Measurements from ENCODE around the gene SRGAP1. TPM values are rescaled to one million over a fixed set of nuclear protein-coding genes. Genes with fewer than 3 reads are reported as not detected.

Gene SRGAP1
- total and polyA plus RNA-seq, 2 of the 8 experiments (the other 6 are each of a cell fraction or from before 2014, with no cell fraction given): 3.2 to 7.3 TPM

DNA sequence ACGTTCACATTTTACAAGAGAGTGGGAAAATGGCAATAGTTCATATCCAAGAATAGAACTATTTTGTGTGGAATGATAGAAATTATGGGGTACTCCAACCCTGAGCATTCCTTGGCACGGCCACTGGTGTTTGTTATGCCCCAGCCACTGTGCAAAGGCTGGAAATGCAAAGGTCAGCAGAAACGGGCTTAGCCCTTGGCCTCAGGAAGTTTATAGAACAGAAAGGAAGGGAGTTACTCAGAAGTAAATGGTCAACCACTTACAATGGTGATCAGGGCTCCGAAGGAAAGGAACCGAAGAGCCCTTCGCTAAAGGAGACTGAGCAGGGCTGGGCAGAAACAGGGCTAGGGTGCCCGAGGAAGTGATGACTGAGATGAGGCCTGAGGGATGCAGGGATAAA, 332.5 kb downstream of the SRGAP1 start:
- H2BK20ac ChIP-seq (ENCODE audit: low read length): no peak overlapping the region
- no peak overlapping the region for H2BK120ac ChIP-seq (replicated peaks; ENCODE audit: low read depth, low read length)
- ChIA-PET POLR2A (ENCODE audit: partially characterized antibody) (no interaction called here), CTCF (ENCODE audit: partially characterized antibody) (no interaction called here)
- H2AK5ac ChIP-seq (ENCODE audit: low read depth, low read length): no peak overlapping the region
- no peak overlapping the region for H3K4me3 ChIP-seq (ENCODE audit: extremely low read depth in 1 of 4, insufficient read depth in 2 of 4, low read depth in 3 of 4, low read length in 4 of 4)
- H4K5ac ChIP-seq (ENCODE audit: insufficient read length, low read depth, low read length): no peak overlapping the region
- no peak overlapping the region for H3K27ac ChIP-seq (ENCODE audit: low read depth, low read length)
- no peaks in the 10 kb centered on the region; a peak in 1 of 8 replicates for H3K36me3 ChIP-seq (ENCODE audit: control insufficient read depth in 2 of 4, insufficient read depth in 4 of 4, low read length in 3 of 4)
- H2BK5ac ChIP-seq (ENCODE audit: low read depth, low read length): no peak overlapping the region
- H3K23me2 ChIP-seq (ENCODE audit: low read depth, low read length): no peaks in the 10 kb centered on the region
- no peak for FAIRE-seq
- no peak overlapping the region for H2BK15ac ChIP-seq (ENCODE audit: low read length)
- no peak overlapping the region for H4K91ac ChIP-seq (replicated peaks; ENCODE audit: insufficient read length, low read length)
- H3K4me1 ChIP-seq (replicated peaks in 1 of 4; ENCODE audit: control insufficient read depth in 3 of 4, insufficient read depth in 4 of 4, low read length in 3 of 4): peaks cover 0 to under 1% (median 0%) of the 10 kb centered on the region in 4 experiments; a peak in 1 of 7 replicates
- TF ChIP-seq CBX8 (IDR thresholded peaks at IDR 0.05; ENCODE audit: borderline replicate concordance, low read depth, low read length): no peak
- no peak for TF ChIP-seq YY1 (IDR thresholded peaks at IDR 0.05; ENCODE audit: low read depth, low read length)
- peak; percentile 46 for TF ChIP-seq MAFK (IDR thresholded peaks at IDR 0.05; ENCODE audit: low read depth, low read length)
- no peak for TF ChIP-seq RXRA (IDR thresholded peaks at IDR 0.05; ENCODE audit: insufficient read depth, low read depth, low read length)
- no peak for TF ChIP-seq JUND (IDR thresholded peaks at IDR 0.05; ENCODE audit: low read length)
- TF ChIP-seq CBX5 (IDR thresholded peaks at IDR 0.05; ENCODE audit: low read depth, low read length): no peak
- TF ChIP-seq POLR2AphosphoS5 (IDR thresholded peaks at IDR 0.05; ENCODE audit: low read depth, low read length): no peak
- no peaks in the 10 kb centered on the region for H3K9me3 ChIP-seq (ENCODE audit: insufficient read depth in 2 of 2, low read depth in 1 of 2, low read length in 1 of 2)
- no peak overlapping the region for H3K56ac ChIP-seq (replicated peaks; ENCODE audit: insufficient read length, low read depth, low read length)
- no peak overlapping the region for H3K4ac ChIP-seq (replicated peaks; ENCODE audit: insufficient read length, low read depth, low read length)
- no peak overlapping the region for H2BK12ac ChIP-seq (ENCODE audit: low read depth, low read length)
- no peak overlapping the region for H3K9ac ChIP-seq (replicated peaks in 1 of 4; ENCODE audit: extremely low read depth in 1 of 4, low read depth in 3 of 4, low read length in 3 of 4)
- no peak overlapping the region for H2AFZ ChIP-seq (ENCODE audit: low read length)
- no peaks in the 10 kb centered on the region for H3K79me1 ChIP-seq (ENCODE audit: low read depth, low read length)
- no peak overlapping the region for H3K4me2 ChIP-seq (ENCODE audit: insufficient read depth in 1 of 2, low read depth in 2 of 2, low read length in 2 of 2)
- H4K8ac ChIP-seq (ENCODE audit: extremely low read depth, insufficient read depth, low read length): no peak overlapping the region
- DNase-seq (ENCODE audit: low read depth in 1 of 2, low spot score in 2 of 2): no peak
- H3K23ac ChIP-seq (ENCODE audit: insufficient read length): no peak overlapping the region
- H3K14ac ChIP-seq (ENCODE audit: insufficient read length): no peak overlapping the region
- no peaks in the 10 kb centered on the region for H3K27me3 ChIP-seq (replicated peaks in 1 of 4; ENCODE audit: control insufficient read depth in 3 of 4, extremely low read depth in 1 of 4, insufficient read depth in 3 of 4, low read length in 3 of 4)
- H3K79me2 ChIP-seq (ENCODE audit: control insufficient read depth in 1 of 2, insufficient read depth in 2 of 2, low read length in 2 of 2): no peaks in the 10 kb centered on the region
- 88% methylated on average over 7 of the region's 7 CpGs; no CpG with 5 or more reads in 1 of the 2 experiments for WGBS, 2 experiments (ENCODE audit: extremely low coverage in 1 of 2, insufficient coverage in 1 of 2, insufficient read length in 1 of 2, insufficient replicate concordance in 2 of 2, low coverage in 1 of 2, low lambda C conversion rate in 2 of 2, missing lambda C conversion rate in 1 of 2)
- no peaks in the 10 kb centered on the region for H4K20me1 ChIP-seq (replicated peaks in 1 of 2; ENCODE audit: control insufficient read depth in 1 of 2, insufficient read depth in 2 of 2, low read length in 2 of 2)
- no peak overlapping the region for H3K18ac ChIP-seq (ENCODE audit: extremely low read depth, low read length)
